ENCODE results near the gene ENAM. TPM values are rescaled to one million over a fixed set of nuclear protein-coding genes. Genes with fewer than 3 reads are reported as not detected.

Gene ENAM
- total and polyA plus RNA-seq, 9 of the 15 experiments (the other 6 are each of a cell fraction or from before 2014, with no cell fraction given): 0.04 to 0.09 (median 0.04) TPM; not detected in 6

DNA sequence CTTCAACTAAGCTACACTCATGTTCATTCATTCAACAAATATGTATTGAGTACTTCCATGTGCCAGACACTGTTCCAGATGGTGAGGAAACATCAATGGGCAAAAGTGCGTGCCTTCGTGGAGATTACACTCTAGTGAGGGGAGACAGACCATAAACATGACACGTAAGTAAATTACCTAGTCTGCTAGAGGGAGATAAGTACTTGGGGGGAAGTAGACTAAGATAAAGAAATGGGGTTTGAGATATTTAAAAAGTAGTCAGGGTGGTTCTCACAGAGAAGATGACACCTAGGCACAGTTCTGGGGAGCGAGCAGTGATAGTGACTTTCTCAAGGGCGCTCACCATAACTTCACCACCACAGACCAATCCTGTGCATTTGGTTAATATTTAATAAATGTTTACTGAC lies 26.1 kb downstream of the ENAM start (continued):
- TF ChIP-seq CHD4 (IDR thresholded peaks at IDR 0.05; ENCODE audit: insufficient read depth, insufficient replicate concordance, low read depth, low read length, poor library complexity, severe bottlenecking) (no peak), XRCC3 (IDR thresholded peaks at IDR 0.05) (no peak), ZNF224 (CRISPR knock-in tag; IDR thresholded peaks at IDR 0.05) (no peak), ETV1 (tag; conservative IDR thresholded peaks at IDR 0.05; ENCODE audit: low read depth) (peak; percentile 87), HMG20B (CRISPR knock-in tag; IDR thresholded peaks at IDR 0.05) (no peak), NR2F6 (CRISPR knock-in tag; IDR thresholded peaks at IDR 0.05) (no peak), NBN (IDR thresholded peaks at IDR 0.05; ENCODE audit: low read depth) (peak; percentile 61; the same call in 1 of the 2 replicates), PHB (CRISPR knock-in tag; IDR thresholded peaks at IDR 0.05) (no peak), IRF2 (CRISPR knock-in tag; IDR thresholded peaks at IDR 0.05) (no peak), NFE2 (IDR thresholded peaks at IDR 0.05; ENCODE audit: low read depth) (0 out of 2 replicates have a peak, but pooled peaks have one; percentile 4), RBM17 (IDR thresholded peaks at IDR 0.05; ENCODE audit: borderline replicate concordance, low read depth, low read length) (no peak), IRF9 (tag; IDR thresholded peaks at IDR 0.05) (no peak), RAD51 (IDR thresholded peaks at IDR 0.05; ENCODE audit: borderline replicate concordance, low read depth) (no peak), TFAM (CRISPR knock-in tag; conservative IDR thresholded peaks at IDR 0.05) (no peak), CBFA2T2 (conservative IDR thresholded peaks at IDR 0.05) (peak; percentile 94), GTF2B (IDR thresholded peaks at IDR 0.05; ENCODE audit: extremely low read depth, insufficient read length) (no peak), MIER1 (IDR thresholded peaks at IDR 0.05; ENCODE audit: low read depth) (no peak), PCBP1 (IDR thresholded peaks at IDR 0.05; ENCODE audit: low read depth, low read length, poor library complexity, severe bottlenecking) (no peak), YY1 (IDR thresholded peaks at IDR 0.05; ENCODE audit: borderline replicate concordance in 1 of 3, control insufficient read depth in 1 of 3, extremely low read depth in 1 of 3, insufficient read depth in 3 of 3, insufficient read length in 1 of 3, insufficient replicate concordance in 2 of 3, low read depth in 1 of 3, low read length in 2 of 3) (no peak), TAF1 (IDR thresholded peaks at IDR 0.05; ENCODE audit: control insufficient read depth, extremely low read depth, insufficient read depth, low read length, severe bottlenecking) (no peak)
- TF ChIP-seq, protein P1, sequence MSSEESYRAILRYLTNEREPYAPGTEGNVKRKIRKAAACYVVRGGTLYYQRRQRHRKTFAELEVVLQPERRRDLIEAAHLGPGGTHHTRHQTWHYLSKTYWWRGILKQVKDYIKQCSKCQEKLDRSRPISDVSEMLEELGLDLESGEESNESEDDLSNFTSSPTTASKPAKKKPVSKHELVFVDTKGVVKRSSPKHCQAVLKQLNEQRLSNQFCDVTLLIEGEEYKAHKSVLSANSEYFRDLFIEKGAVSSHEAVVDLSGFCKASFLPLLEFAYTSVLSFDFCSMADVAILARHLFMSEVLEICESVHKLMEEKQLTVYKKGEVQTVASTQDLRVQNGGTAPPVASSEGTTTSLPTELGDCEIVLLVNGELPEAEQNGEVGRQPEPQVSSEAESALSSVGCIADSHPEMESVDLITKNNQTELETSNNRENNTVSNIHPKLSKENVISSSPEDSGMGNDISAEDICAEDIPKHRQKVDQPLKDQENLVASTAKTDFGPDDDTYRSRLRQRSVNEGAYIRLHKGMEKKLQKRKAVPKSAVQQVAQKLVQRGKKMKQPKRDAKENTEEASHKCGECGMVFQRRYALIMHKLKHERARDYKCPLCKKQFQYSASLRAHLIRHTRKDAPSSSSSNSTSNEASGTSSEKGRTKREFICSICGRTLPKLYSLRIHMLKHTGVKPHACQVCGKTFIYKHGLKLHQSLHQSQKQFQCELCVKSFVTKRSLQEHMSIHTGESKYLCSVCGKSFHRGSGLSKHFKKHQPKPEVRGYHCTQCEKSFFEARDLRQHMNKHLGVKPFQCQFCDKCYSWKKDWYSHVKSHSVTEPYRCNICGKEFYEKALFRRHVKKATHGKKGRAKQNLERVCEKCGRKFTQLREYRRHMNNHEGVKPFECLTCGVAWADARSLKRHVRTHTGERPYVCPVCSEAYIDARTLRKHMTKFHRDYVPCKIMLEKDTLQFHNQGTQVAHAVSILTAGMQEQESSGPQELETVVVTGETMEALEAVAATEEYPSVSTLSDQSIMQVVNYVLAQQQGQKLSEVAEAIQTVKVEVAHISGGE (CRISPR knock-in tag; IDR thresholded peaks at IDR 0.05): 0 out of 6 replicates have a peak, but pooled peaks of 1 of the 3 experiments have one; percentile 28

Data from K562 (cell line).